Measurements from ENCODE around the gene ABCF3. TPM values are rescaled to one million over a fixed set of nuclear protein-coding genes. Genes with fewer than 3 reads are reported as not detected.

The ABCF3 gene
- total RNA-seq, 3 donors from 2014 or later (not counting 1 experiment from before 2014, with no cell fraction given), result 128 to 168 (median 157) TPM

DNA sequence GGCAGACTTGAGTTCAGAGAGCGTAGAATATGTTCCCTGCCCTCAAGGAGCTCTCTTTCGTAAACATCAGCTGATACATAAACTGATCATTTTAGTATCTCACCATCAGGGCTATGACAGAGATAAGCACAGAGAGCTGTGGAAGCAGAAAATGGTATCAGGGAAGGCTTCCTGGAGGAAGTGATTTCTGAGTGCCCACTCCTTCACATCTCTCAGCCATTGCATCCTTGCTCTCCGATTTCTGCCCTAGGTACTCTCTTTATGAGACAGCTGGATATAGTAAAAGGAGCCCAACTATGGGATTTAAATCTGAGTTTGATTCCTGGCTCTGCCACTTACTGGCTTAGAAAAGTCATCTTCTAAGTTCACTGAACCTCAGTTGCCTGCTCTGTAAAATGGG, 20.5 kb upstream of the ABCF3 start:
- Histone ChIP-seq H3K36me3 (ENCODE audit: control insufficient read depth, insufficient read depth, low read length) (peaks cover 46% of the 10 kb centered on the region), H3K27ac (ENCODE audit: low read length) (no peak overlapping the region), H3K27me3 (ENCODE audit: control insufficient read depth, insufficient read depth, low read length) (no peaks in the 10 kb centered on the region), H3K4me3 (ENCODE audit: low read length) (no peak overlapping the region), H3K9me3 (ENCODE audit: control insufficient read depth, insufficient read depth, low read length) (no peaks in the 10 kb centered on the region), H3K4me1 (ENCODE audit: control insufficient read depth, insufficient read depth, low read length) (peaks cover 4% of the 10 kb centered on the region)
- Mint-ChIP-seq H3K9me3 (no peaks in the 10 kb centered on the region), H3K27ac (no peak overlapping the region), H3K4me3 (no peak overlapping the region), H3K4me1 (peaks cover 7 to 16% of the 10 kb centered on the region in 2 donors), H3K27me3 (ENCODE audit: low read depth in 2 of 2) (no peaks in the 10 kb centered on the region), H3K36me3 (no peaks in the 10 kb centered on the region)
- TF ChIP-seq, protein P1, sequence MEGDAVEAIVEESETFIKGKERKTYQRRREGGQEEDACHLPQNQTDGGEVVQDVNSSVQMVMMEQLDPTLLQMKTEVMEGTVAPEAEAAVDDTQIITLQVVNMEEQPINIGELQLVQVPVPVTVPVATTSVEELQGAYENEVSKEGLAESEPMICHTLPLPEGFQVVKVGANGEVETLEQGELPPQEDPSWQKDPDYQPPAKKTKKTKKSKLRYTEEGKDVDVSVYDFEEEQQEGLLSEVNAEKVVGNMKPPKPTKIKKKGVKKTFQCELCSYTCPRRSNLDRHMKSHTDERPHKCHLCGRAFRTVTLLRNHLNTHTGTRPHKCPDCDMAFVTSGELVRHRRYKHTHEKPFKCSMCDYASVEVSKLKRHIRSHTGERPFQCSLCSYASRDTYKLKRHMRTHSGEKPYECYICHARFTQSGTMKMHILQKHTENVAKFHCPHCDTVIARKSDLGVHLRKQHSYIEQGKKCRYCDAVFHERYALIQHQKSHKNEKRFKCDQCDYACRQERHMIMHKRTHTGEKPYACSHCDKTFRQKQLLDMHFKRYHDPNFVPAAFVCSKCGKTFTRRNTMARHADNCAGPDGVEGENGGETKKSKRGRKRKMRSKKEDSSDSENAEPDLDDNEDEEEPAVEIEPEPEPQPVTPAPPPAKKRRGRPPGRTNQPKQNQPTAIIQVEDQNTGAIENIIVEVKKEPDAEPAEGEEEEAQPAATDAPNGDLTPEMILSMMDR (IDR thresholded peaks at IDR 0.05), result no peak
- DNase-seq (no peak), ATAC-seq (no peak)
- 97% methylated on average over 3 of the region's 3 CpGs for WGBS (ENCODE audit: insufficient coverage)
- intact Hi-C loops (cut with micrococcal nuclease), result no loop called here

DNA sequence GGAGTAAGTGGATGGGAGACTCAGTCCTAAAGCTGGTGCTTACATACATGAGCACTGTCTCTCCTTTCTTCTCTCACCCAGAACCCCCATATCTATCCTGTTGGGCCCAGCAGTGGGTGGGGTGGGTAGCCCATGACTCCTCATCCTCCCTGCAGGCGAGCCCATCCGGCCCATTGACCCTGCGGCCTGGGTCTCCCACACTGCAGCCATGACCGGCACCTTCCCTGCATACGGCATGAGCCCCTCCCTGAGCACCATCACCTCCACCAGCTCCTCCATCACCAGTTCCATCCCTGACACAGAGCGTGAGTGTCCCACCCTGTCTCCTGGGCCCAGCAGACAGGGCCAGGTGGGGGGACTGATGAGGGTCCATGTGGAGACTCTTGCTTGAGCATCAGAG, 19.3 kb upstream of the ABCF3 start:
- no peak overlapping the region for H3K27ac Mint-ChIP-seq
- H3K4me1 Mint-ChIP-seq, result peaks cover 6 to 16% of the 10 kb centered on the region in 2 donors
- TF ChIP-seq, protein P1 (IDR thresholded peaks at IDR 0.05), result no peak
- Histone ChIP-seq H3K4me3 (ENCODE audit: low read length) (no peak overlapping the region), H3K9me3 (ENCODE audit: control insufficient read depth, insufficient read depth, low read length) (no peaks in the 10 kb centered on the region), H3K36me3 (ENCODE audit: control insufficient read depth, insufficient read depth, low read length) (peaks cover 50% of the 10 kb centered on the region), H3K4me1 (ENCODE audit: control insufficient read depth, insufficient read depth, low read length) (no peaks in the 10 kb centered on the region), H3K27ac (ENCODE audit: low read length) (no peak overlapping the region), H3K27me3 (ENCODE audit: control insufficient read depth, insufficient read depth, low read length) (no peaks in the 10 kb centered on the region)
- DNase-seq (no peak), ATAC-seq (no peak)
- 95% methylated on average over 6 of the region's 6 CpGs for WGBS (ENCODE audit: insufficient coverage)
- H3K4me3 Mint-ChIP-seq, result no peak overlapping the region
- no peaks in the 10 kb centered on the region for H3K36me3 Mint-ChIP-seq
- no peaks in the 10 kb centered on the region for H3K9me3 Mint-ChIP-seq
- H3K27me3 Mint-ChIP-seq (ENCODE audit: low read depth in 2 of 2), result no peaks in the 10 kb centered on the region
- intact Hi-C loops (cut with micrococcal nuclease), result no loop called here

DNA sequence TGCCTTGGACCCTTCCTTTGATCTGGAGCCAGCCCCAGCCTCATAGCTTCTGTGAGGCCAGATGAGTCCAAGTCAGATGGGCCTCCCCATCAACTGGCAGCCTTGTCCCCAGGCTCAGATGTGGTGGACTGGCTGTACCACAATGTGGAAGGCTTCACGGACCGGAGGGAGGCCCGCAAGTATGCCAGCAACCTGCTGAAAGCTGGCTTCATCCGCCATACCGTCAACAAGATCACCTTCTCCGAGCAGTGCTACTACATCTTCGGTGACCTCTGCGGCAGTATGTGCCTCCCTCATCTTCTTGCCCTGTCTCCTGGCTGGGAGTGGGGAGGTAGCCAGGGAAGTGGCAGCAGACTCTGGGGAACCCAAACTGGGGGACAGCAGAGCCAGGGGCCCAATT, 18.2 kb upstream of the ABCF3 start:
- Mint-ChIP-seq H3K4me1 (peaks cover 6 to 16% of the 10 kb centered on the region in 2 donors), H3K27me3 (ENCODE audit: low read depth in 2 of 2) (no peaks in the 10 kb centered on the region), H3K36me3 (no peaks in the 10 kb centered on the region), H3K4me3 (no peak overlapping the region), H3K27ac (no peak overlapping the region), H3K9me3 (no peaks in the 10 kb centered on the region)
- Histone ChIP-seq H3K36me3 (ENCODE audit: control insufficient read depth, insufficient read depth, low read length) (peaks cover 50% of the 10 kb centered on the region), H3K9me3 (ENCODE audit: control insufficient read depth, insufficient read depth, low read length) (no peaks in the 10 kb centered on the region), H3K4me3 (ENCODE audit: low read length) (no peak overlapping the region), H3K27ac (ENCODE audit: low read length) (no peak overlapping the region), H3K27me3 (ENCODE audit: control insufficient read depth, insufficient read depth, low read length) (no peaks in the 10 kb centered on the region), H3K4me1 (ENCODE audit: control insufficient read depth, insufficient read depth, low read length) (no peaks in the 10 kb centered on the region)
- ATAC-seq, result no peak
- no peak for DNase-seq
- TF ChIP-seq, protein P1 (IDR thresholded peaks at IDR 0.05), result no peak
- 98% methylated on average over 8 of the region's 8 CpGs for WGBS (ENCODE audit: insufficient coverage)
- intact Hi-C loops (cut with micrococcal nuclease), result no loop called here

DNA sequence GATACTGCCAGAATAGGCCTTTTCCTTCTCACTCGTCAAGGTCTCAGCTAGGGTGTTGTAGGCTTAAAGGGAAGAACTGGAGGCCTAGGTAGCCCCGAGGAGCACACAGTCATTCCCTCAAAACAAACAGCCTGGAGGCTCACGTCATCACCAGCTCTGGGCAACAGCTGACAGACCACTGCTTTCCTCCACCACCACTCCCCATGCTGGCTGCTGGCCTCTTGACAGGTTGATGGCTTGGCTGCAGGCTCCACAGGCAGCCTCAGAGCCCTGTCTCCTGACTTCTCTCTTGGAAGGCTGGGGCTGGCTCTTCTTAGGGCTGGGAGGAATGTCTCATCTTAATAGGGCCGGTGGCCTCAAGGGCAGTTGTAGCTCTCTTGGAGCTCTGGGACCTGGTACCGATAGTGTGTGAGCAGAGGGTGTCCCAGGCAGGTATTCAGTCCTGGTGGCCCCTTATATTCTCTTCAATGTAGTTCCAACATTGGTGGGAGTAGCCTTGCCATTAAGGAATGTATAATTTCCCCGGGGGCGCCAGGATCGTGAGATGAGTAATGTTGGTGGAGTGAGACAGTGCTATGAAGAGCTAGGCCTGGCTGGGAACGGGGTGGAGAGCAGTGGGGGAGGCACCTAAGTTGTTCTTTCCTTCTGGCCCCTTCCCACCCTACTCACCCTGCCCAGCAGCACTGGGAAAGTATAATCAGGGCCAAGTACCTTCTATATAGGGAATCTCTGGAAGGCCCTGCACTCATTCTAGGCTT, 17.5 kb upstream of the ABCF3 start:
- Mint-ChIP-seq H3K27ac (no peak overlapping the region), H3K36me3 (no peaks in the 10 kb centered on the region), H3K9me3 (no peaks in the 10 kb centered on the region), H3K27me3 (ENCODE audit: low read depth in 2 of 2) (no peaks in the 10 kb centered on the region), H3K4me3 (no peak overlapping the region), H3K4me1 (peaks cover 6 to 16% of the 10 kb centered on the region in 2 donors)
- no peak overlapping the region for H3K4me3 ChIP-seq (ENCODE audit: low read length)
- no peaks in the 10 kb centered on the region for H3K4me1 ChIP-seq (ENCODE audit: control insufficient read depth, insufficient read depth, low read length)
- ATAC-seq, result no peak
- TF ChIP-seq, protein P1 (IDR thresholded peaks at IDR 0.05), result no peak
- DNase-seq, result no peak
- no peak overlapping the region for H3K27ac ChIP-seq (ENCODE audit: low read length)
- intact Hi-C loops (cut with micrococcal nuclease), result no loop called here
- H3K27me3 ChIP-seq (ENCODE audit: control insufficient read depth, insufficient read depth, low read length), result no peaks in the 10 kb centered on the region
- H3K36me3 ChIP-seq (ENCODE audit: control insufficient read depth, insufficient read depth, low read length), result peaks cover 44% of the 10 kb centered on the region
- H3K9me3 ChIP-seq (ENCODE audit: control insufficient read depth, insufficient read depth, low read length), result no peaks in the 10 kb centered on the region
- 100% methylated on average over 7 of the region's 9 CpGs for WGBS (ENCODE audit: insufficient coverage)
